Effector memory CD8-positive, alpha-beta T cell (primary cell): Measurements from ENCODE around the gene PPT2.
"Not testable (repeated sequence)": the region's sequence is repeated elsewhere in the genome, so short reads cannot be mapped to it uniquely, and the experiment has no call there.

ENCODE experiments used
- ATAC-seq: fragments of 150-1000 bp; cut with Tn5 transposase; replicated peaks from 2 replicates; pipeline ENCODE4 v1.10.0; 2021; ENCODE audit warnings: mild to moderate bottlenecking, moderate library complexity
- DNase-seq, 3 experiments: peaks; one replicate each; pipeline ENCODE4 v3.0.0; 2021
- H3K27ac Mint-ChIP-seq, 2 donors: one replicate each; pipeline ENCODE4 v1.8.0; 2022; ENCODE audit warnings: mild to moderate bottlenecking in 2 of 2, mixed read lengths in 2 of 2, moderate library complexity in 2 of 2
- H3K27me3 Mint-ChIP-seq, 2 donors: one replicate each; pipeline ENCODE4 v1.8.0; 2022; ENCODE audit warnings: mixed read lengths in 2 of 2
- H3K36me3 Mint-ChIP-seq: one replicate; pipeline ENCODE4 v1.8.0; 2022; ENCODE audit warnings: mild to moderate bottlenecking, moderate library complexity, mixed read lengths; ENCODE audit not compliant: insufficient read depth
- H3K4me1 Mint-ChIP-seq, 2 donors: one replicate each; pipeline ENCODE4 v1.8.0; 2022; ENCODE audit warnings: low read depth in 2 of 2, mixed read lengths in 2 of 2
- H3K4me3 Mint-ChIP-seq, 2 donors: one replicate each; pipeline ENCODE4 v1.8.0; 2022; ENCODE audit warnings: mild to moderate bottlenecking in 2 of 2, mixed read lengths in 2 of 2, moderate library complexity in 2 of 2
- H3K9me3 Mint-ChIP-seq, 2 donors: one replicate each; pipeline ENCODE4 v1.8.0; 2022; ENCODE audit warnings: mixed read lengths in 2 of 2

Gene PPT2

DNA sequence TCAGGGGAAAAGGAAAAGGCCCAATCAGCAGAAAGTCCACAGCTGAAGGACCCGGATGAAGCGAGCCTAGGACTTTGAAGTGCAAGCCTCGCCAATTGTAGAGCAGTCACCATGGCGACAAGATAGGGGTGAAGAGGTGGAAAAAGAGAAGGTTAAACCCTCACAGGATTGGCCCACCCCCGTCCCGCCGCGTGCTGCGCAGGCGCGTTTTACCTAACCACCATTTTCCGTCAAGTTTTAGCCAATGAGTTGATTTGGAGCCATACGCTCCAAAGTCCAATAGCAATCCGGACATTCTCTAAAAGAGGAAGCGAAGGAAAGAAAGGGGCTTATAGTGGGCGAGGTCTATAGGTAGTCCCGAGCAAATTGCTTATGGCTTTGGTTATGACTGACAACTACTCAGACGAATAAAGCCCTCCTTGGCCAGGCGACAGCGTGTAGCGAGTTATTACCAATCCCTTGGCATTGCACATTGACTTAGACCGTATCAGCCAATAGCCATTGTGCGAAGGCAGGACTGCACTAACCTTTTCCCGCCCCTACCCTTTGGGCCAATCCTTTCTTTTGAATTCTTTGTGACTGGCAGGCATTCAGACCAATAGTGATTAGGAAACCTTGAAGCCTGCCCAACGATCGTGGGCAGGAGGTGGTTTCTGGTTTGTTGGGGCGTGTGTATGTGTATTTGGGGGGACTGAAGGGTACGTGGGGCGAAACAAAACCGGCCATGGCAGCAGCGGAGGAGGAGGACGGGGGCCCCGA, 24.0 kb downstream of the PPT2 start, which contains the start of gene RNF5:
Gene RNF5 (plus strand): TSS at position 618 of the 759 bp plus-strand sequence. CDS start 107 bp downstream, at position 725.
- peak within 1 kb of the TSS; percentile 97 to 98 for H3K27ac Mint-ChIP-seq
- peaks cover 33% of the 10 kb centered on the region for H3K36me3 Mint-ChIP-seq
- H3K4me3 Mint-ChIP-seq = peak within 1 kb of the TSS; percentile 87 to 91
- H3K27me3 Mint-ChIP-seq = no peaks in the 10 kb centered on the region
- H3K9me3 Mint-ChIP-seq = no peaks in the 10 kb centered on the region
- DNase-seq (peak; percentile 89 to 93 (median 90)), ATAC-seq (peak; percentile 81)
- H3K4me1 Mint-ChIP-seq = peaks cover 52 to 58% of the 10 kb centered on the region in 2 donors

DNA sequence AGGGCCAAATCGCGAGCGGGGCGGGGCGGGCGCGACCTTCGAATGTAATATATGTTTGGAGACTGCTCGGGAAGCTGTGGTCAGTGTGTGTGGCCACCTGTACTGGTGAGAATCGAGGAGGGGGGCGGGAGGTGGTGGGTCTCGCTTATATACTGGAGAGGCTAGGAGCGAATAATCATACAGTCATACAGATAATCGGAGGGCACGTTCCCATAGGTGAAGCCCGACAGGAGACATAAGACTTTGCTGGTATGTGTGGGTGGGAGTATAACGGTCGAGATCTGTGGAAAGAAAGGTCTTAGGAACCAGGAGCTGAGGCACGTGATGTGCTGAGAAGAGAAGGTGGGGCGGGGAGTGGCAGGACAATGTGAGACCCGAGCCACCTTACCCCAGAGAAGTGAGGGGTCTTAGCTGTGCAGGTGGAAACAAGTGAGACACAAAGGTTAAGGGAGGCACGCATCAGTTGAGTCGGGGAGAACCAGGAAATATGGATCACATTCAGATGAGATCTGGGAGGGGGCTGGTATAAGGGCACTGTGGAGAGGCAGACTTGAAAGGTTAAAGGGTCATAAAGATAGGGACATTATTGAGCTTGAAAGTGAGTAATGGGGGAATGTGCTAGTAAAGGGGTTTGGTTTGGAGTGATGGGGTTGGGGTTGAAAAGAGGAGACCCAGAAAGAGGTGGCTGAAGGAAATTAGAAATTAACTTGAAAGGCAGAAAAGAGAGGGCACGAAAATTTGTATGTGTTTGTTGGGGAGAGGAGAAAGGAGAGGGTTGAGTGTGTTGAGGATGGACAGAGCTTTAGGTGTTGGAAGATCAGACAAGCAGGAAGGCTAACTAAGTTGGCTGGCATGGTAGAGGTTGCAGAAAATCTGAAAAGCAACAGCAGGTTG, 24.9 kb downstream of the PPT2 start:
- Mint-ChIP-seq H3K27me3 (no peaks in the 10 kb centered on the region), H3K4me1 (peaks cover 49 to 50% of the 10 kb centered on the region in 2 donors), H3K36me3 (peaks cover 34% of the 10 kb centered on the region)

DNA sequence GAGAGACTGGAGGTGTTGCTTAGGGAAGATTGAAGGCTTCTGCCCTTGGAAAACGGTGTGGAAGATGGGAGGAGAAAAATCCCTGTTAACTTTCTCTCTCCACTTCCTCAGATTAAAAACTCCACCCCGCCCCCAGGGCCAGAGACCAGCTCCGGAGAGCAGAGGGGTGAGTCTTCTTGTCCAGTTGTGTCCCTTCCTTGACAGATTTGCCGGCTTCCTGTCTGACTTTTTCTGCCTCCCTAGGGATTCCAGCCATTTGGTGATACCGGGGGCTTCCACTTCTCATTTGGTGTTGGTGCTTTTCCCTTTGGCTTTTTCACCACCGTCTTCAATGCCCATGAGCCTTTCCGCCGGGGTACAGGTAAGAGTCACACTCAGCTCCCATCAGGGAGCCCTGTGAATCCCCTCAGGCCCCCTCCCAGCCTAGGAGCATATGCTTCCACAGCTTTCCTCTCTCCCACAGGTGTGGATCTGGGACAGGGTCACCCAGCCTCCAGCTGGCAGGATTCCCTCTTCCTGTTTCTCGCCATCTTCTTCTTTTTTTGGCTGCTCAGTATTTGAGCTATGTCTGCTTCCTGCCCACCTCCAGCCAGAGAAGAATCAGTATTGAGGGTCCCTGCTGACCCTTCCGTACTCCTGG, 25.9 kb downstream of the PPT2 start:
- DNase-seq (no peak), ATAC-seq (no peak)
- Mint-ChIP-seq H3K9me3 (no peaks in the 10 kb centered on the region), H3K27ac (peak overlapping the region in 1 of 2 donors; percentile 77), H3K4me1 (peaks cover 43% of the 10 kb centered on the region in 2 donors), H3K27me3 (no peaks in the 10 kb centered on the region), H3K36me3 (peaks cover 41% of the 10 kb centered on the region), H3K4me3 (peak overlapping the region; percentile 35 to 91)

More for the DNA sequence above, 24.9 kb downstream of the PPT2 start:
- H3K9me3 Mint-ChIP-seq = no peaks in the 10 kb centered on the region
- ATAC-seq (no peak), DNase-seq (no peak)
- H3K27ac Mint-ChIP-seq = peak overlapping the region; percentile 97 to 98
- H3K4me3 Mint-ChIP-seq = peak overlapping the region; percentile 87 to 91

DNA sequence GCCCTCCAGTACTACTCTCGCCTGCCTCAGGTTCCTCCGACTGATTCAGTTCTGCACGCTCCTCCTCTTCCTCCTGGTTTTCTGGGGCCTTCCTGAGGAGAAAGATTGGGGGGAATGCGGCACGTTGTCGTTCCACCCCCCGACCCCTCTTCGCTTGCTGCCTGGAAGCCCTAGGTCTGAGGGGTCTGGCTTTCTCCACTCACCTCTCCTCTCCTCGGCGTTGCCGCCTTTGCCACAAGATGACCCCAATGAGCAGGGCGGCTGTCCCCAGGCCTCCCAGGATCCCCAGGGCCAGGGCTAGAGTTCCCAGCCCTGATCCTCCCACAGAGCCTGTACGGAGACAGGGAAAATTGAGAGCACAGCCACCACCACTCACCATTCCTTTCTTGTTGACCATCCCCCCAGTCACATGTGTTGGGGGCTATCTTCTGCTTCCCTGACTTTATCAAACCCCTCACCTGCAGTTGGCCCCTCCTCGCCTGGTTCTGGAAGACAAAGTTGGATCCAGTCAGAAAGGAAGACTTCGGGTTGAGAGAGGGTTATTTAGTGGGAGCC, 27.3 kb downstream of the PPT2 start:
- no peak overlapping the region for H3K4me3 Mint-ChIP-seq

DNA sequence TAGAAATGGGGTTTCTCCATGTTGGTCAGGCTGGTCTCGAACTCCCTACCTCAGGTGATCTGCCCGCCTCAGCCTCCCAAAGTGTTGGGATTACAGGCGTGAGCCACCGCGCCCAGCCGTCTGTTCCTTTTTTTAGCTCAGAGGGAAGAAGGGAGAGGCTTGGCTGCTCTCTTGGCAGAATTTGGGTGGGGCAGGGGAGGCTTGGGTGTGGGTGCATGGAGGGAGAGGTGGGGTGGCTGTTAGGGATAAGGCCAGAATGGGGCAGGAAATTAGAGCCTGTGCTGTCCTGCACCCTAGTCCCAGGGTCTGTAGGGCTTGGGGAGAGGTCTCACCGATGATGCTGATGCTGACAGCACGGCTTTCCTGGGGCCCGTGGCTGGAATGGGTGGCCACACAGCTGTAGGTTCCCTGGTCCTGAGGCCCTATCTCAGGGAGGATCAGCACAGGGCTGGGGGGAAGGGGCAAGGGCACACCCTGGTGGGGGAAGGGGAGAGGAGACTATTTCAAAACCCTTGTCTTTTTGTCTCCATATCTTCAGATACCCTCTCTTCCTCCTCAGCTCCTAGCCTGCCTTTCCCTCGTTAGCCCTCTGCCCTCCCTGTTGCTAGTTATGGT, 28.1 kb downstream of the PPT2 start:
- ATAC-seq (no peak), DNase-seq (no peak)
- H3K4me1 Mint-ChIP-seq = peaks cover 40 to 49% of the 10 kb centered on the region in 2 donors
- peak overlapping the region; percentile 46 to 75 for H3K27ac Mint-ChIP-seq
- no peaks in the 10 kb centered on the region for H3K27me3 Mint-ChIP-seq
- no peaks in the 10 kb centered on the region for H3K9me3 Mint-ChIP-seq
- H3K36me3 Mint-ChIP-seq = peaks cover 62% of the 10 kb centered on the region
- H3K4me3 Mint-ChIP-seq = no peak overlapping the region

More for the DNA sequence above, 27.3 kb downstream of the PPT2 start:
- DNase-seq (no peak), ATAC-seq (no peak)
- H3K27ac Mint-ChIP-seq = no peak overlapping the region
- peaks cover 54% of the 10 kb centered on the region for H3K36me3 Mint-ChIP-seq
- H3K27me3 Mint-ChIP-seq = no peaks in the 10 kb centered on the region
- no peaks in the 10 kb centered on the region for H3K9me3 Mint-ChIP-seq
- peaks cover 41 to 49% of the 10 kb centered on the region in 2 donors for H3K4me1 Mint-ChIP-seq

DNA sequence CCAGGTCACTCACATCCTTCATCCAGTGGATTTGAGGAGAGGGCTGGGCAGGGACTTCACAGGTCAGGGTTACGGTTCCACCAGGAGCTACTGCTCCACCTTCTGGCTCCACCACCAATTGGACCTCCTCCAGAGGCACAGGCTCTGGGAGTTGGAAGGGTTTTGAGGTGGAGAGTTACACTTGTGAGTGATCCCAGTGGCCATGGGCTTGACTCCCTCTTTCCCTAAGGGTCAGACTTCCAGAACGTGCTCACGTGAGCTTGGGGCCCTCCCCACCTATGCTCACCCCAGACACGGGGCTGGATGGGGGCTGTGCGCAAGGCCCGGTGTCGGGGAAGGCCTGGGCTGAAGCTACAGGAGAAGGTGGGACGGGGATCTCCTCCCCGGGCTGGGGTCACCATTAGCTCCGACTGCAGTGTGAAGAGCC, 28.6 kb downstream of the PPT2 start:
- H3K9me3 Mint-ChIP-seq = no peaks in the 10 kb centered on the region
- H3K27ac Mint-ChIP-seq = peak overlapping the region; percentile 46 to 75
- H3K4me1 Mint-ChIP-seq = peaks cover 40 to 51% of the 10 kb centered on the region in 2 donors
- DNase-seq (no peak), ATAC-seq (no peak)
- no peaks in the 10 kb centered on the region for H3K27me3 Mint-ChIP-seq
- H3K36me3 Mint-ChIP-seq = peaks cover 64% of the 10 kb centered on the region
- H3K4me3 Mint-ChIP-seq = no peak overlapping the region

DNA sequence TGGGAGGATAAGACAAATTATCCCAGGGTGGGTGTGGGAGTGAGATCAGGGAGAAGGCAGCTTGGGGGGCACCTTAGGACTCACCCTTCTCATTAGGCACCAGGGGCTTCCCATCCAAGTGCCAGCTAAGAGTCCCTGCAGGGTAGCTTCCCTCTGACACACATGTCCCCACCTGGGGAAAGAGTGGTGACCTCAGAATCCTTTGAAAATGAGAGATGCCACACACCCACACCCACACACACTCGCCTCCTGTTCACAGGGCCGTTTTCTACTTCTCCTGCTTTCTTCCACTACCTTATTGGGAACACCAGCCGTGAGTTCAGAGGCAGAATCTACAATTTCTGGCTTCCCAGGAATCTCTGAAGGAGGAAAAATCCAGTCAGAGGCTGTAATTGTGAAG, 29.1 kb downstream of the PPT2 start:
- peak overlapping the region; percentile 46 to 75 for H3K27ac Mint-ChIP-seq
- ATAC-seq (no peak), DNase-seq (no peak)
- peaks cover 62% of the 10 kb centered on the region for H3K36me3 Mint-ChIP-seq
- H3K4me1 Mint-ChIP-seq = peaks cover 42 to 54% of the 10 kb centered on the region in 2 donors
- no peak overlapping the region for H3K4me3 Mint-ChIP-seq
- H3K27me3 Mint-ChIP-seq = no peaks in the 10 kb centered on the region
- no peaks in the 10 kb centered on the region for H3K9me3 Mint-ChIP-seq

DNA sequence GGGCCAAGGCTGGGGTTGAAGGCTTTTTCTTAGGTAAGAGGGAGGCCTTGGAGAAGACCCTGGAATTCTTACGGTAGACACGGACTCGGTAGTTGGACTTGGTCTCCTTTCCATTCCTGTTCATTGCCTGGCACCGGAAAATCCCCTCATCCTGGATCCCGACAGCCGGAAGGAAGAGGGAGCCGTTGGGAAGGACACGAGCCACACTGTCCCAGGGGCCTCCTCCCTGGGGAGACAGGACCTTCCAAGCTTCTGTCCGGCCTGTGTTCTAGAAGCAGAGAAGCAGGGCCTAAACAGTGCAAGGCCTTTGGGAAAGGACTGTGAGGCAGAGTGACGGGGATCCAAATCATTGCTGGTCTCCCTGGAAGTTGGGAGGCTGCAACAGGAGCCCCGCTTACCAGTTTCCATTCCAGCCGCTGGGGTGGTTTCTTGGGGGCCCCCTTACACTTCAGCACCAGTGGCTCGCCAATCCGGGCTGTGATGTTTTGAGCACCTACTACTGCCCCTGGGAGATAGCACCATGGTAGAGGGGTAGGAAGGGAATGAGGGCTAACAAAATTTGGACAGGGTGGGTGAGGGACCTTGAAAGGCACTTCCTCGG, 29.6 kb downstream of the PPT2 start:
- H3K4me1 Mint-ChIP-seq = peaks cover 43 to 54% of the 10 kb centered on the region in 2 donors
- H3K9me3 Mint-ChIP-seq = no peaks in the 10 kb centered on the region
- H3K4me3 Mint-ChIP-seq = no peak overlapping the region
- H3K36me3 Mint-ChIP-seq = peaks cover 62% of the 10 kb centered on the region
- ATAC-seq = no peak
- H3K27ac Mint-ChIP-seq = peak overlapping the region in 1 of 2 donors; percentile 49
- no peak for DNase-seq
- H3K27me3 Mint-ChIP-seq = no peaks in the 10 kb centered on the region

DNA sequence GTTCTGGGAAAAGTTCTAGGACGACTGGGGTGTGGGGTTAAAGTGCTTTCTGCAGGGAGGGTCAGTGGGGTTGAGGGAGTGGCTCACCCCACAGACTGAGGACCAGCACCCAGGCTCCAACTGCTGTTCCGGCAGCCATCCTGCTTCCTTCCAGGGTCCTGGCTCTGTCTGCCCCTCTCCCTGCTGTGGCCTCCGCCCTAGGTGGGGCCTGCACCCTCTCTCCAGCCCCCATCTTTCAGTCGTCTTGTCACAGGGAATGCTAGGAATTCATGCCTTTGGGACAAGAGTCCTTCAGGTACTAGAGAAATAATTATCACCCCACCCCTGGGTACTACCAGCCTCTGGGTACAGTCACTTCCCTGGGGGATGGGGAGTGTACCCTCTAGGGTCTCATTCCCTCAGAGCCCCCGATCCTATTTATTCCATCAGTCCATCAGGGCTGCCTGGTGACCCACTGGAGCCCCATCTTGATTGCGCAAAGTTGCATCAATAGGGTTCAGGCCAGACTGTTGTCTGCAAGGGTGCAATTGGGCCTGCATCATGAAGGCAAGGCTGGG, 30.2 kb downstream of the PPT2 start, which contains the start of gene AGER:
Gene AGER (minus strand): TSS at position 170 of the 557 bp plus-strand sequence. CDS start 31 bp downstream, at position 139.
- Mint-ChIP-seq H3K4me3 (no peak within 1 kb of the TSS), H3K27me3 (no peaks in the 10 kb centered on the region), H3K36me3 (peaks cover 67% of the 10 kb centered on the region), H3K4me1 (peaks cover 43 to 54% of the 10 kb centered on the region in 2 donors), H3K9me3 (no peaks in the 10 kb centered on the region), H3K27ac (peak within 1 kb of the TSS; percentile 95 to 96)
- ATAC-seq (no peak), DNase-seq (no peak)

DNA sequence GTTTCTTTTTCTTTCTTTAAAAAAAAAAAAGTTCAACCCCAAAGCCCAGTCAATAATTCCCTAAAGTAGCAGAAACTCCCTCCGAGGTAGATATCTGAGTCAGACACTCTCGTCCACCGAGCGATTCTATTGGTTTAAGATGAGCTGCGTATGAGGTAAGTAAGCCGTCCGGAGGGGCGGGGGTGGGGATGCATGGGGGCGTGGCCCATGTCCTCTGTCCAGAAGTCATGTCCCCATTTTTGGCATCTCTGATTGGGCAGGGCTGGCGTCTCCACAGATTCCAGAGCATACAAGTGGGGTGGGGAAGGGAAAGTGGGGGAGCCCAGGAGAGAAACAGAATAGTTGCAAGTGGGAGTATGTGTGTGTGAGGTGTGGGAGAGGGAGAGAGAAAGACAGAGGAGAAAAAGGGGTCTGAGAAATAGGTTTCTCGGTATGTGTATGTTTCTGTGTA, 31.8 kb downstream of the PPT2 start:
- Mint-ChIP-seq H3K36me3 (peaks cover 70% of the 10 kb centered on the region), H3K4me3 (peak overlapping the region; percentile 25 to 60), H3K27ac (peak overlapping the region; percentile 95 to 96), H3K4me1 (peaks cover 40 to 46% of the 10 kb centered on the region in 2 donors)
- not testable (repeated sequence) for H3K9me3 Mint-ChIP-seq, H3K27me3 Mint-ChIP-seq
- DNase-seq (peak in 2 of 3 experiments; percentile 29), ATAC-seq (peak; percentile 76)

DNA sequence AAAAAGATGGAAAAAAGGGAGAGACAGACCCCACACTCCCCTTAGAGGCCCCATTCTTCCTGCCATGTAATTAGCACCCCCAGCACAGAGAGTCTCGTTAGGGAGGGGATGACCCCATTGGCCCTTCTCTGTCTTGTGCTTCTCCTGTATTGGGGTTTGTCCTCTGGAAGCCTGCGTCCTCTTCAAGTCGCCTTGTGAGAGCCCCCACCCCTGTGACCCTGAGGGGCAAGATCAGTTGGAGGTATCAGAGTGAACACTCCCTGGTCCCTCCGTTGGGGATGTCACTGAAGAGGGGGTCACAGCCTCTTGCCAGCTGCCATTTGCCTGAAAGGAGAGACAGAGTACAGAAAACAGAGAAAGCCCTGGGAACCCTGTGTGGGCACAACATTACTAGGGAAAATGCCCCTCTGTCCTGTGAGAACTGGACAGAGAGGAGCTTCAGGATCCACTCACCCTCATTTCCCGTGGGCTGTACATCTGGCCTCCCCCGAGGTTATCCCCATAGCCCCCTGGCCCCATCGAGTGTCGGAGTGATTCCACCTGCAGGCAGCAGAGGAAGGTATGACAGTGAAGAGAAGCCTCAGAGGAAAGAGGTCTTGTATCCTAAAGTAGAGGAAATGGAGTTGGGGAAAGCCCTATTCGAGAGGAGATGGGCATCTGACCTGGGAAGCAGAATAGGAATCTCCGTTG, 32.4 kb downstream of the PPT2 start:
- not testable (repeated sequence) for DNase-seq, ATAC-seq, H3K27me3 Mint-ChIP-seq, H3K9me3 Mint-ChIP-seq
- peak overlapping the region; percentile 95 to 96 for H3K27ac Mint-ChIP-seq
- H3K36me3 Mint-ChIP-seq = peaks cover 68% of the 10 kb centered on the region
- H3K4me1 Mint-ChIP-seq = peaks cover 45 to 46% of the 10 kb centered on the region in 2 donors
- H3K4me3 Mint-ChIP-seq = peak overlapping the region; percentile 51 to 60
